Umbilical cord (tissue), 2 donors: ENCODE data around the gene PLPPR2. TPM values are rescaled to one million over a fixed set of nuclear protein-coding genes. Genes with fewer than 3 reads are reported as not detected.
A peak's percentile ranks its signal among the peaks of the same experiment; 100 is the strongest.
"Not testable (repeated sequence)": the region's sequence is repeated elsewhere in the genome, so short reads cannot be mapped to it uniquely, and the experiment has no call there.

Experiments
- DNase-seq: peaks from one replicate; pipeline ENCODE4 v3.0.0-alpha.2; 2015; ENCODE audit warnings: low spot score
- total RNA-seq: library from RNA; depleted of rRNA; stranded (reverse); fragments of >200 nt; gene quantifications from one replicate; pipeline ENCODE4 v1.2.3, GENCODE V29; 2014; ENCODE audit warnings: low replicate concordance; ENCODE audit not compliant: insufficient read depth

Gene PLPPR2
- 3.4 TPM for total RNA-seq

GRCh38 chr19:11355160-11356073 is at the start of gene PLPPR2:
TSS of gene PLPPR2 (plus strand) at chr19:11355432. CDS start at chr19:11357674, 2,242 bp downstream.
- peak; percentile 91 for DNase-seq

GRCh38 chr19:11306337-11306736 is 48.9 kb upstream of the PLPPR2 start:
- DNase-seq, result no peak

GRCh38 chr19:11320278-11320995 is 34.8 kb upstream of the PLPPR2 start:
- DNase-seq, result not testable (repeated sequence)

- DNase-seq, result no peak
Measured at GRCh38 chr19:11321191-11322126, 33.8 kb upstream of the PLPPR2 start.

- DNase-seq, result no peak
Measured at GRCh38 chr19:11322269-11323024, 32.8 kb upstream of the PLPPR2 start.

- DNase-seq, result no peak
Measured at GRCh38 chr19:11323601-11324078, 31.6 kb upstream of the PLPPR2 start.

GRCh38 chr19:11324079-11324661 is 31.1 kb upstream of the PLPPR2 start:
- peak; percentile 94 for DNase-seq

- DNase-seq, result peak; percentile 19
Measured at GRCh38 chr19:11324748-11325389, 30.4 kb upstream of the PLPPR2 start.

- DNase-seq, result no peak
Measured at GRCh38 chr19:11325544-11325943, 29.7 kb upstream of the PLPPR2 start.

GRCh38 chr19:11330127-11330526 is 25.1 kb upstream of the PLPPR2 start:
- no peak for DNase-seq

GRCh38 chr19:11331502-11331901 is 23.7 kb upstream of the PLPPR2 start:
- DNase-seq, result no peak

- no peak for DNase-seq
Measured at GRCh38 chr19:11332822-11333221, 22.4 kb upstream of the PLPPR2 start.

GRCh38 chr19:11333838-11334237 is 21.4 kb upstream of the PLPPR2 start:
- not testable (repeated sequence) for DNase-seq

GRCh38 chr19:11335449-11336146 is 19.6 kb upstream of the PLPPR2 start:
- no peak for DNase-seq

- no peak for DNase-seq
Measured at GRCh38 chr19:11337080-11337479, 18.2 kb upstream of the PLPPR2 start.

- no peak for DNase-seq
Measured at GRCh38 chr19:11338121-11338520, 17.1 kb upstream of the PLPPR2 start.

- DNase-seq, result peak; percentile 57
Measured at GRCh38 chr19:11338569-11339253, 16.5 kb upstream of the PLPPR2 start.
